Measurements from ENCODE around the gene CYB561D2. TPM values are rescaled to one million over a fixed set of nuclear protein-coding genes. Genes with fewer than 3 reads are reported as not detected.
A peak's percentile ranks its signal among the peaks of the same experiment; 100 is the strongest.

The CYB561D2 gene
- total RNA-seq, 1 donor: 25.0 TPM

- Histone ChIP-seq H2AFZ (ENCODE audit: low read length) (peak overlapping the region; percentile 82), H3K79me2 (ENCODE audit: insufficient read depth, low read length) (peaks cover 48% of the 10 kb centered on the region), H3K4me1 (ENCODE audit: insufficient read depth, low read length) (peaks cover 44% of the 10 kb centered on the region), H3K27ac (ENCODE audit: low read depth, low read length) (peak overlapping the region; percentile 83), H3K9me3 (ENCODE audit: low read depth, low read length) (no peaks in the 10 kb centered on the region), H3K4me3 (ENCODE audit: insufficient read depth, low read length) (peak overlapping the region; percentile 77), H4K20me1 (ENCODE audit: insufficient read depth, low read length) (peaks cover 11% of the 10 kb centered on the region), H3K27me3 (ENCODE audit: insufficient read depth, low read length) (no peaks in the 10 kb centered on the region), H3K36me3 (ENCODE audit: insufficient read depth, low read length) (no peaks in the 10 kb centered on the region), H3K4me2 (ENCODE audit: insufficient read depth, low read length) (peak overlapping the region; percentile 97)
- no peak for DNase-seq (ENCODE audit: insufficient read length, low spot score, missing footprints)
- no peak for TF ChIP-seq CTCF (IDR thresholded peaks at IDR 0.05; ENCODE audit: extremely low read depth, low read depth, low read length)
Measured at GRCh38 chr3:50340147-50340447, 10.6 kb upstream of the CYB561D2 start.

GRCh38 chr3:50340448-50341329 is 10.0 kb upstream of the CYB561D2 start, which contains the start of gene RASSF1:
Gene RASSF1 (minus strand): TSS chr3:50340836. CDS start chr3:50340805, 31 bp downstream.
- Histone ChIP-seq H3K4me1 (ENCODE audit: insufficient read depth, low read length) (peaks cover 44% of the 10 kb centered on the region), H3K4me3 (ENCODE audit: insufficient read depth, low read length) (peak within 1 kb of the TSS; percentile 77), H3K36me3 (ENCODE audit: insufficient read depth, low read length) (no peaks in the 10 kb centered on the region), H3K79me2 (ENCODE audit: insufficient read depth, low read length) (peaks cover 43% of the 10 kb centered on the region), H4K20me1 (ENCODE audit: insufficient read depth, low read length) (peaks cover 6% of the 10 kb centered on the region), H3K4me2 (ENCODE audit: insufficient read depth, low read length) (peak within 1 kb of the TSS; percentile 97), H2AFZ (ENCODE audit: low read length) (peak within 1 kb of the TSS; percentile 82), H3K27me3 (ENCODE audit: insufficient read depth, low read length) (no peaks in the 10 kb centered on the region), H3K27ac (ENCODE audit: low read depth, low read length) (peak within 1 kb of the TSS; percentile 83), H3K9me3 (ENCODE audit: low read depth, low read length) (no peaks in the 10 kb centered on the region)
- TF ChIP-seq CTCF (IDR thresholded peaks at IDR 0.05; ENCODE audit: extremely low read depth, low read depth, low read length): no peak
- DNase-seq (ENCODE audit: insufficient read length, low spot score, missing footprints): peak; percentile 96

DNA sequence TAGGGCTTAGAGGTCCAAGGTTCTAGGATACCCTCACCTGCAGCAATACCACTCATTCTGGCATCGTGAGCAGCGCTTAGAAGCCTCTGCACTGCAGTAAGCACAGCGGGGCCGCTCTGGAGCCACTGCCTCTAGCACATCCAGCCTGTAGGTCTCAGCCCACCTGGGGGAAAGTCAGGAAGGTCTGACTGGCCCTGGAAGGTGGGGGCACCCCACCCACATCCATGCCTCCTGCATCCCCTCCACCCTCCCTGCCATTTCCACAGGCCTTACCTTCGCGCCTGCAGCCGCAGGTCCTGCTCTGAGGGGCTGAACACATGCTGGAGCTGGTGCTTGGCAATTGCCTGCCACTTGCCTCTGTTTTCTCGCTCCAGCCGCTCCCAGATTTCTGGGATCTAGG is 9.1 kb upstream of the CYB561D2 start:
- peak overlapping the region; percentile 97 for H3K4me2 ChIP-seq (ENCODE audit: insufficient read depth, low read length)
- H3K36me3 ChIP-seq (ENCODE audit: insufficient read depth, low read length): no peaks in the 10 kb centered on the region
- no peak overlapping the region for H3K27ac ChIP-seq (ENCODE audit: low read depth, low read length)
- no peaks in the 10 kb centered on the region for H3K9me3 ChIP-seq (ENCODE audit: low read depth, low read length)
- no peaks in the 10 kb centered on the region for H3K27me3 ChIP-seq (ENCODE audit: insufficient read depth, low read length)
- H2AFZ ChIP-seq (ENCODE audit: low read length): no peak overlapping the region
- no peaks in the 10 kb centered on the region for H4K20me1 ChIP-seq (ENCODE audit: insufficient read depth, low read length)
- peaks cover 34% of the 10 kb centered on the region for H3K79me2 ChIP-seq (ENCODE audit: insufficient read depth, low read length)
- peak overlapping the region; percentile 77 for H3K4me3 ChIP-seq (ENCODE audit: insufficient read depth, low read length)
- DNase-seq (ENCODE audit: insufficient read length, low spot score, missing footprints): no peak
- no peak for TF ChIP-seq CTCF (IDR thresholded peaks at IDR 0.05; ENCODE audit: extremely low read depth, low read depth, low read length)
- peaks cover 40% of the 10 kb centered on the region for H3K4me1 ChIP-seq (ENCODE audit: insufficient read depth, low read length)

DNA sequence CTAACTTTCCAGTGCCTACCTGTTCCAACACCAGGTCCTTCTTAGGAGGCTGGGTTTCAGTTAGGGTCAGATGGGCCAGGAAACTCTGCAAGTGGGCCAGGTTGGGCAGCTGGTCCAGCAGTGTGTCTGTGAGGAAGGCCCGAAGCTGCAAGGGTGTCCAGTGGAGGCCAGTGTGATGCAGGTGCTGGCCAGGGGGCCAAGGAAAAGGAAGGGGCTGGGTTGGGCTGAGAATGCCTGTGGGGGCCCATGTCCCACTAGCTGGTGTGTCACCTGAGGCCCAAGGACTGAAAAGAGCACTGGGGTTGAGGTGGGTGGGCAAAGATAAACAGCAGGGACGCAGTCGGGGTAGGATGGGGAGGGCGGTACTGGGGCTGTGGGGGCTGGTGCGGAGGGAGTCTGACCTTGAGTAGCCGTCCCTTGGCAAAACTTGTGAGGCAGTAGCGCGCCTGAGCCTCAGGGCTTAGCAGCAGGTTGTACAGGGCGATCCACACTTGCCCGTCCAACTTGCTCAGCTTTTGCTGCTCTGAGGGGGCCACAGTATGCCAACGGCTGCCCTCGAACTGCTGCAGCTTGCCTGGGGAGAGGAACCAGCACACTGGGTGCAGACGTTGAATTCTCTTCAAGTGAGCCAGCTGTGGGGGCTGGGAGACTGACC is 8.5 kb upstream of the CYB561D2 start:
- Histone ChIP-seq H4K20me1 (ENCODE audit: insufficient read depth, low read length) (no peaks in the 10 kb centered on the region), H2AFZ (ENCODE audit: low read length) (no peak overlapping the region), H3K27me3 (ENCODE audit: insufficient read depth, low read length) (no peaks in the 10 kb centered on the region), H3K79me2 (ENCODE audit: insufficient read depth, low read length) (peaks cover 28% of the 10 kb centered on the region), H3K27ac (ENCODE audit: low read depth, low read length) (no peak overlapping the region), H3K36me3 (ENCODE audit: insufficient read depth, low read length) (no peaks in the 10 kb centered on the region), H3K4me2 (ENCODE audit: insufficient read depth, low read length) (no peak overlapping the region), H3K9me3 (ENCODE audit: low read depth, low read length) (no peaks in the 10 kb centered on the region), H3K4me1 (ENCODE audit: insufficient read depth, low read length) (peaks cover 40% of the 10 kb centered on the region), H3K4me3 (ENCODE audit: insufficient read depth, low read length) (no peak overlapping the region)
- DNase-seq (ENCODE audit: insufficient read length, low spot score, missing footprints): no peak
- no peak for TF ChIP-seq CTCF (IDR thresholded peaks at IDR 0.05; ENCODE audit: extremely low read depth, low read depth, low read length)
